Liver (tissue), 9 donors: Measurements from ENCODE around the gene AXIN1. TPM values are rescaled to one million over a fixed set of nuclear protein-coding genes. Genes with fewer than 3 reads are reported as not detected.

Source experiments
- DNase-seq: peaks from one replicate; pipeline ENCODE4 v3.0.0-alpha.2; 2017; ENCODE audit warnings: low spot score
- H3K27ac ChIP-seq, 2 donors: one replicate each; pipeline ENCODE4 v1.7.0; 2013; ENCODE audit warnings: inconsistent platforms in 2 of 2, low read length in 2 of 2, control low read depth in 1 of 2, low read depth in 1 of 2, mild to moderate bottlenecking in 1 of 2
- H3K27me3 ChIP-seq, 4 donors: one replicate each; pipeline versions ENCODE4 v1.6.1 to v1.7.0; 2013; ENCODE audit warnings: low read length in 3 of 4, inconsistent platforms in 1 of 4, mild to moderate bottlenecking in 1 of 4, moderate library complexity in 1 of 4; ENCODE audit not compliant: control insufficient read depth in 4 of 4, insufficient read depth in 4 of 4
- H3K36me3 ChIP-seq, 4 donors: one replicate each; pipeline versions ENCODE4 v1.6.1 to v1.7.0; 2013; ENCODE audit warnings: low read length in 3 of 4, mild to moderate bottlenecking in 3 of 4, low read depth in 1 of 4, moderate library complexity in 1 of 4; ENCODE audit not compliant: control insufficient read depth in 4 of 4, insufficient read depth in 3 of 4
- H3K4me1 ChIP-seq, 4 donors: one replicate each; pipeline versions ENCODE4 v1.6.1 to v1.7.0; 2013; ENCODE audit warnings: low read length in 3 of 4, mild to moderate bottlenecking in 3 of 4, moderate library complexity in 1 of 4; ENCODE audit not compliant: control insufficient read depth in 4 of 4, insufficient read depth in 4 of 4
- H3K4me3 ChIP-seq, 3 donors: one replicate each; pipeline versions ENCODE4 v1.6.1 to v1.7.0; 2013; ENCODE audit warnings: low read length in 3 of 3, control low read depth in 1 of 3, low read depth in 1 of 3, mild to moderate bottlenecking in 1 of 3
- H3K9ac ChIP-seq, 2 donors: one replicate each; pipeline ENCODE4 v1.7.0; 2013; ENCODE audit warnings: low read length in 2 of 2, mild to moderate bottlenecking in 2 of 2, moderate library complexity in 2 of 2, control low read depth in 1 of 2, low read depth in 1 of 2
- H3K9me3 ChIP-seq, 4 donors: one replicate each; pipeline versions ENCODE4 v1.6.1 to v1.7.0; 2013; ENCODE audit warnings: low read length in 3 of 4; ENCODE audit not compliant: control insufficient read depth in 4 of 4
- EGR1 ChIP-seq, 2 donors: IDR thresholded peaks; 2 replicates each; pipeline ENCODE4 v1.6.1; 2016 to 2018; ENCODE audit warnings: antibody characterized with exemption in 2 of 2, low read depth in 2 of 2
- FOXA1 ChIP-seq: IDR thresholded peaks from 2 replicates; pipeline ENCODE4 v1.6.1; 2016; ENCODE audit warnings: antibody characterized with exemption
- FOXA2 ChIP-seq: IDR thresholded peaks from 2 replicates; pipeline ENCODE4 v1.6.1; 2016; ENCODE audit warnings: antibody characterized with exemption
- GABPA ChIP-seq, 2 donors: IDR thresholded peaks in 1 of 2; conservative IDR thresholded peaks in 1 of 2; 2 replicates each; pipeline ENCODE4 v1.6.1; 2016; ENCODE audit warnings: antibody characterized with exemption in 2 of 2, mild to moderate bottlenecking in 1 of 2, moderate library complexity in 1 of 2
- HNF4A ChIP-seq, 2 donors: conservative IDR thresholded peaks; 2 replicates each; pipeline ENCODE4 v1.6.1; 2016; ENCODE audit warnings: antibody characterized with exemption in 2 of 2, mild to moderate bottlenecking in 2 of 2
- HNF4G ChIP-seq: IDR thresholded peaks from 2 replicates; pipeline ENCODE4 v1.6.1; 2016; ENCODE audit warnings: antibody characterized with exemption
- JUND ChIP-seq, 2 donors: IDR thresholded peaks; 2 replicates each; pipeline ENCODE4 v1.6.1; 2016; ENCODE audit warnings: antibody characterized with exemption in 2 of 2
- NR2F2 ChIP-seq: IDR thresholded peaks from 2 replicates; pipeline ENCODE4 v1.6.1; 2016; ENCODE audit warnings: antibody characterized with exemption
- RAD21 ChIP-seq, 2 donors: IDR thresholded peaks; 2 replicates each; pipeline ENCODE4 v1.6.1; 2016; ENCODE audit warnings: antibody characterized with exemption in 2 of 2, mild to moderate bottlenecking in 2 of 2
- RXRA ChIP-seq, 2 donors: IDR thresholded peaks; 2 replicates each; pipeline ENCODE4 v1.6.1; 2017 to 2018; ENCODE audit warnings: antibody characterized with exemption in 2 of 2, mild to moderate bottlenecking in 1 of 2
- SP1 ChIP-seq: IDR thresholded peaks from 2 replicates; pipeline ENCODE4 v1.6.1; 2018; ENCODE audit warnings: antibody characterized with exemption, mild to moderate bottlenecking
- WGBS: extraction: QIAGEN DNeasy Blood & Tissue Kit; methylation state at CpG from one replicate; pipeline ENCODE4 v1.1.7; 2013; 5-methylcytosine and 5-hydroxymethylcytosine counted together
- polyA plus RNA-seq, 2 donors: library from polyadenylated mRNA; stranded (reverse) in 1 of 2; unstranded in 1 of 2; fragments of 200-250 nt in 1 of 2; fragments of >200 nt in 1 of 2; fragmentation: Nextera tagmentation in 1 of 2; extraction: Ambion mirVana in 1 of 2; gene quantifications; one replicate each; pipeline versions ENCODE4 v1.2.1 to v1.2.3, GENCODE V29; 2013 to 2015
- total RNA-seq, 2 donors: library from RNA; depleted of rRNA; stranded (reverse); fragments of >200 nt; gene quantifications; one replicate each; pipeline ENCODE4 v1.2.3, GENCODE V29; 2014
- TF ChIP-seq, protein P1 (sequence below): IDR thresholded peaks from 2 replicates; pipeline ENCODE4 v1.6.1; 2016; ENCODE audit warnings: antibody characterized with exemption, mild to moderate bottlenecking
- TF ChIP-seq, protein P2 (sequence below): IDR thresholded peaks from 2 replicates; pipeline ENCODE4 v1.6.1; 2016; ENCODE audit warnings: antibody characterized with exemption
- TF ChIP-seq, protein P3 (sequence below): fragments of 150-350 bp; IDR thresholded peaks from 2 replicates; pipeline ENCODE4 v1.5.1; 2017; ENCODE audit warnings: improper control_type of control experiment, low read depth, low read length; ENCODE audit not compliant: missing input control
- TF ChIP-seq, protein P4 (sequence below): IDR thresholded peaks from 2 replicates; pipeline ENCODE4 v1.6.1; 2016; ENCODE audit warnings: antibody characterized with exemption
- donor health status: healthy.
- donor health status: healthy.
- donor health status: healthy.
- donor health status: healthy.
- donor health status: healthy.

Gene AXIN1
- total and polyA plus RNA-seq, 4 donors: 2.0 to 10.3 (median 7.9) TPM

DNA sequence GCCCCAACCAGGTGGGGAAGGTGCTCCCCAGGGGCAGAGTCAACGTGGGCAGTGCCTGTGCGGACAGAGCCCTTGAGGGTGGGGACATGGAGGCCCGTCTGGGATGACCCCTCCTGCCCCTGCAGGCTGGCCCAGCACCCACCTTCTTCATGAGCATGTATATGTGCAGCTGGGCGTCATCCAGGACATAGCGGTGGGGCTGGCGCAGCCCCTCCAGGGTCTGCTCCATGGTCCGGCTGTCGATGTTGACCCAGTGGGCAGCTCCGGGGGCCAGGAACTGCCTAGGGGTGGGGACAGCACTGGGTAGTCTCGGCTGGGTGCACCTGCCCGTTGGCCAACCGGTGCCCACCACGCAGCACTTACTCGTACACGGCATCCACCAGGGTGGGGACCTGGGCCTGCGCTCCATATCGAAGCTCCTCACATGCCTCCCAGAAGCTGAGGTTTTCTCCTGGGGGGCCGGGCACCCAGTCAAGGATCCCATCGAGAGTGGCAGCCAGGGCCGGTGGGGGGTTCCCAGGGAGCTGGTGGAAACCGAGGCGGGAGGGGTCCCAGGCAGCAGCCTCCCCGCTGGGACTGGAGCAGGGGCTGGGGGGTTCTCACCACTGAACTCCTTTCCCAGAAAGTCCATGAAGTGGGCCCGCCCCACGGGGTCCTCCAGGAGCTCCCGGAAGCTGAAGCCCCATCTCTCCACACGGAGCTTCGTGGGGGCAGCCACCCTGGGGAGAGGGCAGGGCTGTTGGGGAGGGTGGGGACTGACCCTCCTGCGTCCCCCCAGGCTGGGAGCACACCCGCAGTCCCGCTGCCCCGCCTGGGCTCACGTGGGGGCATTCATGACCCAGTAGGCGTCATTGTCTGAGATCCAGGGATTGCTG, 81.9 kb downstream of the AXIN1 start:
- no peak for DNase-seq
- no peak overlapping the region for H3K4me3 ChIP-seq
- WGBS: 88% methylated on average over 34 of the region's 34 CpGs
- peaks cover 0 to 1% (median 0%) of the 10 kb centered on the region in 4 donors for H3K36me3 ChIP-seq
- H3K27me3 ChIP-seq: peaks cover 0 to 4% (median 3%) of the 10 kb centered on the region in 4 donors
- no peaks in the 10 kb centered on the region for H3K9me3 ChIP-seq
- peaks cover 0 to 5% (median 0%) of the 10 kb centered on the region in 4 donors for H3K4me1 ChIP-seq
- TF ChIP-seq, protein P1, sequence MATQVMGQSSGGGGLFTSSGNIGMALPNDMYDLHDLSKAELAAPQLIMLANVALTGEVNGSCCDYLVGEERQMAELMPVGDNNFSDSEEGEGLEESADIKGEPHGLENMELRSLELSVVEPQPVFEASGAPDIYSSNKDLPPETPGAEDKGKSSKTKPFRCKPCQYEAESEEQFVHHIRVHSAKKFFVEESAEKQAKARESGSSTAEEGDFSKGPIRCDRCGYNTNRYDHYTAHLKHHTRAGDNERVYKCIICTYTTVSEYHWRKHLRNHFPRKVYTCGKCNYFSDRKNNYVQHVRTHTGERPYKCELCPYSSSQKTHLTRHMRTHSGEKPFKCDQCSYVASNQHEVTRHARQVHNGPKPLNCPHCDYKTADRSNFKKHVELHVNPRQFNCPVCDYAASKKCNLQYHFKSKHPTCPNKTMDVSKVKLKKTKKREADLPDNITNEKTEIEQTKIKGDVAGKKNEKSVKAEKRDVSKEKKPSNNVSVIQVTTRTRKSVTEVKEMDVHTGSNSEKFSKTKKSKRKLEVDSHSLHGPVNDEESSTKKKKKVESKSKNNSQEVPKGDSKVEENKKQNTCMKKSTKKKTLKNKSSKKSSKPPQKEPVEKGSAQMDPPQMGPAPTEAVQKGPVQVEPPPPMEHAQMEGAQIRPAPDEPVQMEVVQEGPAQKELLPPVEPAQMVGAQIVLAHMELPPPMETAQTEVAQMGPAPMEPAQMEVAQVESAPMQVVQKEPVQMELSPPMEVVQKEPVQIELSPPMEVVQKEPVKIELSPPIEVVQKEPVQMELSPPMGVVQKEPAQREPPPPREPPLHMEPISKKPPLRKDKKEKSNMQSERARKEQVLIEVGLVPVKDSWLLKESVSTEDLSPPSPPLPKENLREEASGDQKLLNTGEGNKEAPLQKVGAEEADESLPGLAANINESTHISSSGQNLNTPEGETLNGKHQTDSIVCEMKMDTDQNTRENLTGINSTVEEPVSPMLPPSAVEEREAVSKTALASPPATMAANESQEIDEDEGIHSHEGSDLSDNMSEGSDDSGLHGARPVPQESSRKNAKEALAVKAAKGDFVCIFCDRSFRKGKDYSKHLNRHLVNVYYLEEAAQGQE: no peak
- TF ChIP-seq JUND (IDR thresholded peaks at IDR 0.05): no peak
- TF ChIP-seq HNF4G: no peak
- TF ChIP-seq HNF4A (conservative IDR thresholded peaks at IDR 0.05): no peak
- TF ChIP-seq GABPA (IDR thresholded peaks at IDR 0.05 in 1 of 2, conservative IDR thresholded peaks at IDR 0.05 in 1 of 2): no peak
- no peak for TF ChIP-seq RAD21 (IDR thresholded peaks at IDR 0.05)
- no peak for TF ChIP-seq NR2F2
- TF ChIP-seq EGR1 (IDR thresholded peaks at IDR 0.05; ENCODE audit: low read depth in 2 of 2): no peak
- TF ChIP-seq, protein P2, sequence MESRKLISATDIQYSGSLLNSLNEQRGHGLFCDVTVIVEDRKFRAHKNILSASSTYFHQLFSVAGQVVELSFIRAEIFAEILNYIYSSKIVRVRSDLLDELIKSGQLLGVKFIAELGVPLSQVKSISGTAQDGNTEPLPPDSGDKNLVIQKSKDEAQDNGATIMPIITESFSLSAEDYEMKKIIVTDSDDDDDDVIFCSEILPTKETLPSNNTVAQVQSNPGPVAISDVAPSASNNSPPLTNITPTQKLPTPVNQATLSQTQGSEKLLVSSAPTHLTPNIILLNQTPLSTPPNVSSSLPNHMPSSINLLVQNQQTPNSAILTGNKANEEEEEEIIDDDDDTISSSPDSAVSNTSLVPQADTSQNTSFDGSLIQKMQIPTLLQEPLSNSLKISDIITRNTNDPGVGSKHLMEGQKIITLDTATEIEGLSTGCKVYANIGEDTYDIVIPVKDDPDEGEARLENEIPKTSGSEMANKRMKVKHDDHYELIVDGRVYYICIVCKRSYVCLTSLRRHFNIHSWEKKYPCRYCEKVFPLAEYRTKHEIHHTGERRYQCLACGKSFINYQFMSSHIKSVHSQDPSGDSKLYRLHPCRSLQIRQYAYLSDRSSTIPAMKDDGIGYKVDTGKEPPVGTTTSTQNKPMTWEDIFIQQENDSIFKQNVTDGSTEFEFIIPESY: no peak
- TF ChIP-seq, protein P3, sequence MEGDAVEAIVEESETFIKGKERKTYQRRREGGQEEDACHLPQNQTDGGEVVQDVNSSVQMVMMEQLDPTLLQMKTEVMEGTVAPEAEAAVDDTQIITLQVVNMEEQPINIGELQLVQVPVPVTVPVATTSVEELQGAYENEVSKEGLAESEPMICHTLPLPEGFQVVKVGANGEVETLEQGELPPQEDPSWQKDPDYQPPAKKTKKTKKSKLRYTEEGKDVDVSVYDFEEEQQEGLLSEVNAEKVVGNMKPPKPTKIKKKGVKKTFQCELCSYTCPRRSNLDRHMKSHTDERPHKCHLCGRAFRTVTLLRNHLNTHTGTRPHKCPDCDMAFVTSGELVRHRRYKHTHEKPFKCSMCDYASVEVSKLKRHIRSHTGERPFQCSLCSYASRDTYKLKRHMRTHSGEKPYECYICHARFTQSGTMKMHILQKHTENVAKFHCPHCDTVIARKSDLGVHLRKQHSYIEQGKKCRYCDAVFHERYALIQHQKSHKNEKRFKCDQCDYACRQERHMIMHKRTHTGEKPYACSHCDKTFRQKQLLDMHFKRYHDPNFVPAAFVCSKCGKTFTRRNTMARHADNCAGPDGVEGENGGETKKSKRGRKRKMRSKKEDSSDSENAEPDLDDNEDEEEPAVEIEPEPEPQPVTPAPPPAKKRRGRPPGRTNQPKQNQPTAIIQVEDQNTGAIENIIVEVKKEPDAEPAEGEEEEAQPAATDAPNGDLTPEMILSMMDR: no peak
- no peak for TF ChIP-seq SP1
- no peak for TF ChIP-seq FOXA2
- TF ChIP-seq, protein P4, sequence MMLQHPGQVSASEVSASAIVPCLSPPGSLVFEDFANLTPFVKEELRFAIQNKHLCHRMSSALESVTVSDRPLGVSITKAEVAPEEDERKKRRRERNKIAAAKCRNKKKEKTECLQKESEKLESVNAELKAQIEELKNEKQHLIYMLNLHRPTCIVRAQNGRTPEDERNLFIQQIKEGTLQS: no peak
- TF ChIP-seq RXRA (IDR thresholded peaks at IDR 0.05): no peak
- TF ChIP-seq FOXA1: no peak
- H3K9ac ChIP-seq: no peak overlapping the region
- H3K27ac ChIP-seq: no peak overlapping the region
